ENCODE results near the gene OR5AU1. TPM values are rescaled to one million over a fixed set of nuclear protein-coding genes. Genes with fewer than 3 reads are reported as not detected.
A peak's percentile ranks its signal among the peaks of the same experiment; 100 is the strongest.

OR5AU1 gene
- total and polyA plus RNA-seq, 5 donors from 2014 or later = not detected

DNA sequence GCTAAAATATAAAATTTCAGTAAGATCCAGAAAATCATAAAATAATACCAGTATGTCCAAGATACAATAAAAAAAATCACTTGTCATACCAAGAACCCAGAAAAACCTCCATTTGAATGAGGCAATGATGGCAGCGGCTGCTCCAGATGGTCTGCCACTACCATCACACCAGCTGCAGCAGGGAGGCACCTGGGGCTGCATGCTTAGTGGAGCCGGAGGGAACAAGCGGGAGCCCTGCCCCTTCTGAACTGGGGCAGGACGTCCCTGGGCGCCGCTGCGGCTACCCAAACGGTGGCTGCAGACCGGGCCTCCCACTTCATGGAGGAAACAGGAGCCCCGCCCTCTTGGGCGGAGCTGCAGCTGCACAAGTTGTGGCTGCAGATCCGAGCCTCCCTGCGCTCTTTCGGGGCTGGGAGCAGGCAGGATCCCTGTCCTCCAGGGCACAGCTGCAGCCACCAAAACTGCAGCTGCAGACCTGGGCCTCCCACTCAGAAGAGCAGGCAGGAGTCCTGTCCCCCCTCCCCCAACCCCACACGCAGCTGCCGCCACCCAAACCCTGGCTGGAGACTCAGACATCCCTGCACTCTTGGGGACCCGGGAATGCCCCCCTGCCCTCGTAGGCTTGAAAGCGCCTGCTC is 36.1 kb upstream of the OR5AU1 start:
- no peaks in the 10 kb centered on the region for H3K36me3 ChIP-seq (ENCODE audit: control insufficient read depth, insufficient read depth, low read length)
- H3K4me3 Mint-ChIP-seq = peak overlapping the region; percentile 54 to 83 (median 76)
- DNase-seq = peak; percentile 49 to 87 (median 57)
- H3K4me1 ChIP-seq (ENCODE audit: control insufficient read depth, insufficient read depth, low read length, poor library complexity, severe bottlenecking) = peaks cover 12% of the 10 kb centered on the region
- H3K27me3 ChIP-seq (ENCODE audit: control insufficient read depth, insufficient read depth, low read length) = no peaks in the 10 kb centered on the region
- H3K27me3 Mint-ChIP-seq = no peaks in the 10 kb centered on the region
- H3K9me3 ChIP-seq (ENCODE audit: control insufficient read depth in 2 of 2, low read length in 2 of 2) = no peaks in the 10 kb centered on the region
- H3K4me3 ChIP-seq (ENCODE audit: low read depth, low read length) = peak overlapping the region; percentile 53
- no peak overlapping the region for H3K27ac Mint-ChIP-seq
- no peak overlapping the region for H3K27ac ChIP-seq (ENCODE audit: insufficient read depth, low read length, poor library complexity, severe bottlenecking)
- H3K4me1 Mint-ChIP-seq = peaks cover 3 to 26% (median 10%) of the 10 kb centered on the region in 4 donors
- H3K9me3 Mint-ChIP-seq = no peaks in the 10 kb centered on the region
- H3K36me3 Mint-ChIP-seq = no peaks in the 10 kb centered on the region
- ATAC-seq (ENCODE audit: low read depth in 2 of 2) = peak; percentile 90 to 92

- no peak overlapping the region for H3K27ac ChIP-seq (ENCODE audit: insufficient read depth, low read length, poor library complexity, severe bottlenecking)
- Mint-ChIP-seq H3K4me1 (peaks cover 3 to 26% (median 10%) of the 10 kb centered on the region in 4 donors), H3K9me3 (no peaks in the 10 kb centered on the region), H3K27me3 (no peaks in the 10 kb centered on the region), H3K36me3 (no peaks in the 10 kb centered on the region), H3K4me3 (peak overlapping the region; percentile 54 to 83 (median 76)), H3K27ac (peak overlapping the region in 1 of 3 donors; percentile 5)
- no peaks in the 10 kb centered on the region for H3K36me3 ChIP-seq (ENCODE audit: control insufficient read depth, insufficient read depth, low read length)
- H3K4me1 ChIP-seq (ENCODE audit: control insufficient read depth, insufficient read depth, low read length, poor library complexity, severe bottlenecking) = peaks cover 12% of the 10 kb centered on the region
- H3K9me3 ChIP-seq (ENCODE audit: control insufficient read depth in 2 of 2, low read length in 2 of 2) = no peaks in the 10 kb centered on the region
- ATAC-seq (ENCODE audit: low read depth in 2 of 2) (no peak), DNase-seq (no peak)
- peak overlapping the region; percentile 53 for H3K4me3 ChIP-seq (ENCODE audit: low read depth, low read length)
- no peaks in the 10 kb centered on the region for H3K27me3 ChIP-seq (ENCODE audit: control insufficient read depth, insufficient read depth, low read length)
Observed at GRCh38 chr14:21191261-21191808, 35.5 kb upstream of the OR5AU1 start.

GRCh38 chr14:21185491-21185890 is 29.6 kb upstream of the OR5AU1 start:
- no peaks in the 10 kb centered on the region for H3K36me3 Mint-ChIP-seq
- H3K27ac ChIP-seq (ENCODE audit: insufficient read depth, low read length, poor library complexity, severe bottlenecking) = no peak overlapping the region
- no peaks in the 10 kb centered on the region for H3K4me1 Mint-ChIP-seq
- peaks cover 13% of the 10 kb centered on the region for H3K27me3 ChIP-seq (ENCODE audit: control insufficient read depth, insufficient read depth, low read length)
- H3K9me3 ChIP-seq (ENCODE audit: control insufficient read depth in 2 of 2, low read length in 2 of 2) = peaks cover 3 to 8% of the 10 kb centered on the region in 2 experiments
- H3K9me3 Mint-ChIP-seq = peaks cover 0 to 6% (median 3%) of the 10 kb centered on the region in 7 donors
- no peak overlapping the region for H3K4me3 Mint-ChIP-seq
- H3K27me3 Mint-ChIP-seq = peaks cover 19% of the 10 kb centered on the region
- H3K36me3 ChIP-seq (ENCODE audit: control insufficient read depth, insufficient read depth, low read length) = no peaks in the 10 kb centered on the region
- ATAC-seq (ENCODE audit: low read depth in 2 of 2) (no peak), DNase-seq (no peak)
- no peak overlapping the region for H3K4me3 ChIP-seq (ENCODE audit: low read depth, low read length)
- H3K27ac Mint-ChIP-seq = no peak overlapping the region
- H3K4me1 ChIP-seq (ENCODE audit: control insufficient read depth, insufficient read depth, low read length, poor library complexity, severe bottlenecking) = no peaks in the 10 kb centered on the region

GRCh38 chr14:21184254-21184653 is 28.4 kb upstream of the OR5AU1 start:
- ATAC-seq (ENCODE audit: low read depth in 2 of 2) = no peak
- H3K4me1 Mint-ChIP-seq = no peaks in the 10 kb centered on the region
- no peak overlapping the region for H3K27ac Mint-ChIP-seq
- no peaks in the 10 kb centered on the region for H3K36me3 Mint-ChIP-seq
- Histone ChIP-seq H3K9me3 (ENCODE audit: control insufficient read depth in 2 of 2, low read length in 2 of 2) (peaks cover 3 to 8% of the 10 kb centered on the region in 2 experiments), H3K4me1 (ENCODE audit: control insufficient read depth, insufficient read depth, low read length, poor library complexity, severe bottlenecking) (no peaks in the 10 kb centered on the region), H3K4me3 (ENCODE audit: low read depth, low read length) (no peak overlapping the region), H3K27me3 (ENCODE audit: control insufficient read depth, insufficient read depth, low read length) (peaks cover 13% of the 10 kb centered on the region), H3K36me3 (ENCODE audit: control insufficient read depth, insufficient read depth, low read length) (no peaks in the 10 kb centered on the region), H3K27ac (ENCODE audit: insufficient read depth, low read length, poor library complexity, severe bottlenecking) (no peak overlapping the region)
- peaks cover 27% of the 10 kb centered on the region for H3K27me3 Mint-ChIP-seq
- DNase-seq = no peak
- H3K4me3 Mint-ChIP-seq = no peak overlapping the region
- H3K9me3 Mint-ChIP-seq = peaks cover 0 to 7% (median 3%) of the 10 kb centered on the region in 7 donors

DNA sequence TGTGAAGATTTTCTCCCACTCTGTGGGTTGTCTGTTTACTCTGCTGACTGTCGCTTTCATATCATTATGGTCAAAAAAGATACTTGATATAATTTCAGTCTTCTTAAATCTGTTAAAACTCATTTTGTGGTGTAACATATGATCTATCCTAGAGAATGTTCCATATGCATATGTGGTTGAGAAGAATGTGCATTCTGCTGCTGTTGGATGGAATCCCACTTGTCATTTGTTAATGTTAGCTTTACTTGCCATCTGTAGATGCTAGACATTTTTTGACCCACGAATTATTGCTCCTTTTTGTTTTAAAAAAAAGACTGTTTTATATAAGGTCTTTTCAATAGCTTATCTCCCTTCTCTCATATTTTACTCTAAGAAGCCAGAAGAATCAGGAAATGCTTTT is 26.3 kb upstream of the OR5AU1 start:
- no peaks in the 10 kb centered on the region for H3K36me3 Mint-ChIP-seq
- peaks cover 38% of the 10 kb centered on the region for H3K27me3 Mint-ChIP-seq
- no peak for DNase-seq
- peaks cover 0 to 7% (median 4%) of the 10 kb centered on the region in 7 donors for H3K9me3 Mint-ChIP-seq
- H3K36me3 ChIP-seq (ENCODE audit: control insufficient read depth, insufficient read depth, low read length) = no peaks in the 10 kb centered on the region
- H3K27ac Mint-ChIP-seq = no peak overlapping the region
- H3K27ac ChIP-seq (ENCODE audit: insufficient read depth, low read length, poor library complexity, severe bottlenecking) = no peak overlapping the region
- no peak overlapping the region for H3K4me3 ChIP-seq (ENCODE audit: low read depth, low read length)
- no peak overlapping the region for H3K4me3 Mint-ChIP-seq
- H3K4me1 ChIP-seq (ENCODE audit: control insufficient read depth, insufficient read depth, low read length, poor library complexity, severe bottlenecking) = no peaks in the 10 kb centered on the region
- no peak for ATAC-seq (ENCODE audit: low read depth in 2 of 2)
- peaks cover 13% of the 10 kb centered on the region for H3K27me3 ChIP-seq (ENCODE audit: control insufficient read depth, insufficient read depth, low read length)
- no peaks in the 10 kb centered on the region for H3K4me1 Mint-ChIP-seq
- H3K9me3 ChIP-seq (ENCODE audit: control insufficient read depth in 2 of 2, low read length in 2 of 2) = peaks cover 3 to 8% of the 10 kb centered on the region in 2 experiments

DNA sequence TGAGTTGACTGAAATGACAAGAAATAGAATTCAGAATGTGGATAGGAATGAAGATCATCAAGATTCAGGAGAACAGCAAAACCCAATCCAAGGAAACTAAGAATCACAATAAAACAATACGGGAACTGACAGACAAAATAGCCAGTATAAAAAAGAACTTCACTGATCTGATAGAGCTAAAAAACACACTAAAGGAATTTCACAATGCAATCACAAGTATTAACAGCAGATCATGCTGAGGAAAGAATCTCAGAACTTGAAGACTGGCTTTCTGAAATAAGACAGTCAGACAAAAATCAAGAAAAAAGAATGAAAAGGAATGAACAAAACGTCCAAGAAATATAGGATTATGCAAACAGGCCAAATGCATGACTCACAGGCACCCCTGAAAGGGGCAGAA is 15.3 kb upstream of the OR5AU1 start:
- DNase-seq = no peak
- ATAC-seq (ENCODE audit: low read depth in 2 of 2) = no peak
- H3K36me3 Mint-ChIP-seq = no peaks in the 10 kb centered on the region
- no peaks in the 10 kb centered on the region for H3K4me1 Mint-ChIP-seq
- peaks cover 17% of the 10 kb centered on the region for H3K27me3 ChIP-seq (ENCODE audit: control insufficient read depth, insufficient read depth, low read length)
- no peaks in the 10 kb centered on the region for H3K9me3 ChIP-seq (ENCODE audit: control insufficient read depth in 2 of 2, low read length in 2 of 2)
- H3K4me3 Mint-ChIP-seq = no peak overlapping the region
- peaks cover 0 to 7% (median 0%) of the 10 kb centered on the region in 7 donors for H3K9me3 Mint-ChIP-seq
- no peak overlapping the region for H3K27ac ChIP-seq (ENCODE audit: insufficient read depth, low read length, poor library complexity, severe bottlenecking)
- H3K36me3 ChIP-seq (ENCODE audit: control insufficient read depth, insufficient read depth, low read length) = no peaks in the 10 kb centered on the region
- no peak overlapping the region for H3K4me3 ChIP-seq (ENCODE audit: low read depth, low read length)
- peaks cover 63% of the 10 kb centered on the region for H3K27me3 Mint-ChIP-seq
- no peaks in the 10 kb centered on the region for H3K4me1 ChIP-seq (ENCODE audit: control insufficient read depth, insufficient read depth, low read length, poor library complexity, severe bottlenecking)
- H3K27ac Mint-ChIP-seq = no peak overlapping the region

DNA sequence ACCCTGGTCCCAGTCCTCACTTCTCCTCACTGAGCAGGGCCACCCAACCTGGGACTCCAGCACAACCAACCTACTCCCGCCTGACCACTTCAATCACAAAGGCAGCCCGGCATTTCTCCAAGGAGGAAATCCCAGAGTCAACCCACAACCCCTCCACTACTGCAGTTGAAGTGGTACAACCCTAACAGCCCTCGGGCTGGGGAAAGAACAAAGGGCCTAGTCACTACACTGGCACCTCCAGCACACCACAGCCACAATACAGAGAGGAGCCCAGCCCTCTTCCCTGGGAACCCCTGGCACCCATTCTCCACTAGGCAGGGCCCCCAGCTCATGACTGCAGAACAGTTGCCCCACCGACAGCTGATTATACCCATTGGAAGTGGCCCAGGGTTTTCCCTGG is 13.7 kb upstream of the OR5AU1 start:
- H3K4me1 Mint-ChIP-seq = no peaks in the 10 kb centered on the region
- ATAC-seq (ENCODE audit: low read depth in 2 of 2) = no peak
- no peaks in the 10 kb centered on the region for H3K36me3 Mint-ChIP-seq
- no peak overlapping the region for H3K27ac Mint-ChIP-seq
- H3K27me3 ChIP-seq (ENCODE audit: control insufficient read depth, insufficient read depth, low read length) = peaks cover 20% of the 10 kb centered on the region
- no peaks in the 10 kb centered on the region for H3K4me1 ChIP-seq (ENCODE audit: control insufficient read depth, insufficient read depth, low read length, poor library complexity, severe bottlenecking)
- peaks cover 60% of the 10 kb centered on the region for H3K27me3 Mint-ChIP-seq
- H3K36me3 ChIP-seq (ENCODE audit: control insufficient read depth, insufficient read depth, low read length) = no peaks in the 10 kb centered on the region
- H3K4me3 ChIP-seq (ENCODE audit: low read depth, low read length) = no peak overlapping the region
- no peak for DNase-seq
- no peaks in the 10 kb centered on the region for H3K9me3 ChIP-seq (ENCODE audit: control insufficient read depth in 2 of 2, low read length in 2 of 2)
- H3K27ac ChIP-seq (ENCODE audit: insufficient read depth, low read length, poor library complexity, severe bottlenecking) = no peak overlapping the region
- peaks cover 0 to 7% (median 0%) of the 10 kb centered on the region in 7 donors for H3K9me3 Mint-ChIP-seq
- no peak overlapping the region for H3K4me3 Mint-ChIP-seq

GRCh38 chr14:21168055-21168454 is 12.2 kb upstream of the OR5AU1 start:
- Histone ChIP-seq H3K4me1 (ENCODE audit: control insufficient read depth, insufficient read depth, low read length, poor library complexity, severe bottlenecking) (no peaks in the 10 kb centered on the region), H3K4me3 (ENCODE audit: low read depth, low read length) (no peak overlapping the region), H3K9me3 (ENCODE audit: control insufficient read depth in 2 of 2, low read length in 2 of 2) (no peaks in the 10 kb centered on the region), H3K27ac (ENCODE audit: insufficient read depth, low read length, poor library complexity, severe bottlenecking) (no peak overlapping the region), H3K36me3 (ENCODE audit: control insufficient read depth, insufficient read depth, low read length) (no peaks in the 10 kb centered on the region), H3K27me3 (ENCODE audit: control insufficient read depth, insufficient read depth, low read length) (peaks cover 14% of the 10 kb centered on the region)
- no peak overlapping the region for H3K27ac Mint-ChIP-seq
- no peak overlapping the region for H3K4me3 Mint-ChIP-seq
- H3K9me3 Mint-ChIP-seq = peaks cover 0 to 6% (median 2%) of the 10 kb centered on the region in 7 donors
- peaks cover 48% of the 10 kb centered on the region for H3K27me3 Mint-ChIP-seq
- ATAC-seq (ENCODE audit: low read depth in 2 of 2) = no peak
- DNase-seq = no peak
- no peaks in the 10 kb centered on the region for H3K36me3 Mint-ChIP-seq
- no peaks in the 10 kb centered on the region for H3K4me1 Mint-ChIP-seq

All from CD4-positive, CD25-positive, alpha-beta regulatory T cell (primary cell).